NOMO-1 (cell line): ENCODE measurements around the gene CHKA.

Source experiments
- DNase-seq, 2 experiments: peaks; one replicate each; lab custom pipeline; 2025; ENCODE audit not compliant: unreplicated experiment in 2 of 2; lab: John Stamatoyannopoulos, UW

Gene CHKA

GRCh38 chr11:68004551-68005335 is 116.4 kb downstream of the CHKA start:
- DNase-seq = no peak

GRCh38 chr11:68003846-68004550 is 117.2 kb downstream of the CHKA start, which contains the start of gene UNC93B1:
UNC93B1 (minus strand) TSS chr11:68004097; CDS start chr11:68004043, 54 bp downstream.
- DNase-seq = peak; percentile 71 to 92

DNA sequence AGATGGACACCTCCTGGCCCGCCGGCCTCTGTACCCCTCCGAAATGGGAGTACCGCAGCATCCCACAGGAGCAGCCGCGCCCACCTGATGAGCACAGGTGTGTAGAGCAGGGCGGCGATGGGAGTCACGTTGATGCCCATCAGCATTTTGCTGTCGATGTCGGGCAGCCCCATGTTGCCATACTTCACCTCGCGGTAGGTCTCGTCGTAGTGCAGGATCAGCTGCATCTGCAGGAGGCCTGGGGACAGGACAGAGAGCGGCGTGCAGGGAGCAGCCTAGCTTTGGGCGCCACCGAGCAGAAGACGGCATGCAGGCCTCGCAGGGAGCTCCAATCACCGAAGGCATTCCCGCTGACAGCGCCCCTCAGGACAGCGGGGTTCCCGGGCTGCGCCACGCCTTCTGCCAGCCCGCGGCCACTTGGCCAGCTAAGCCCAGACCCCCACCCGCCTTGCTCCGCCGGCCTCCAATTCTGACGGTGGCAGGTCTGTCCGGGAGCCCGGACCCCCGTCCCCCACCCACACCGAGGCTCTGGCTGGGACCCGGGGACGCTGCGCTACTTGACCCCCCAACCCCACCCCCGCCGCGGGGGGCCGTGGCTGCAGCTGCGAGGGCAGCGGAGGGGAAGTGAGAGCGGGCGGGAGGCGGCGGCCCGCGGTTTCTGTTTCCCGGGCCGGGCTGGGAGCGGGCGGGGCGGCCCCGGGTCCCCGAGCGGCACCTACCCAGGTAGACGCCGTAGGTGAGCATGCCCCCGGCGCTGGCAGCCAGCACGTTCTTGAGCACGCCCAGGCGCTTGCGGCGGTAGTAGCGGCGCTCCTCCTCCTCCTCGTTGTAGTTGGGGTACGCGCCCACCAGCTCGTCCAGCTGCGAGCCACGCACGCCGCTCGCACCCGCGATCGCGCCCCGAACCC is 118.0 kb downstream of the CHKA start:
- DNase-seq = peak; percentile 16 to 33
